Endothelial cell of umbilical vein (primary cell): ENCODE results near the gene NBPF4. TPM values are rescaled to one million over a fixed set of nuclear protein-coding genes. Genes with fewer than 3 reads are reported as not detected.

ENCODE experiments used
- BruUV-seq: library from RNA; stranded (reverse); fragments of 400-500 nt; replicated peaks from 2 replicates; lab custom pipeline; 2021; lab: Mats Ljungman, UMichigan
- CTCF ChIA-PET: fragments of 300-600, 350-600 bp; sonication (Branson Sonifier 250); formaldehyde crosslinking; loops from one replicate; lab custom pipeline; 2021; ENCODE audit warnings: antibody characterized with exemption, inconsistent platforms; lab: Charles Lee
- POLR2A ChIA-PET: fragments of 300-600, 350-600 bp; sonication (Branson Sonifier 250); formaldehyde crosslinking; loops from one replicate; lab custom pipeline; 2021; ENCODE audit warnings: antibody characterized with exemption, inconsistent platforms; lab: Charles Lee
- DNase-seq: peaks from one replicate; pipeline ENCODE4 v3.0.0-alpha.2; 2011; ENCODE audit warnings: low read depth, low spot score
- FAIRE-seq: peaks from 2 replicates; lab custom pipeline; 2011; peaks lifted over from hg19 to GRCh38; lab: Jason Lieb, UNC
- H2AFZ ChIP-seq: 2 replicates; pipeline ENCODE4 v1.6.0; 2012; ENCODE audit warnings: low read depth, low read length, control low read depth, inconsistent platforms
- H3K27ac ChIP-seq: 2 replicates; pipeline ENCODE4 v1.5.1; 2011; ENCODE audit warnings: low read depth, mild to moderate bottlenecking, control low read depth, low read length, moderate library complexity; ENCODE audit not compliant: insufficient read depth
- H3K27me3 ChIP-seq, 2 experiments: 2 replicates each; pipeline versions ENCODE4 v1.6.0 to v1.6.1; 2011; ENCODE audit warnings: low read length in 2 of 2, mixed read lengths in 1 of 2; ENCODE audit not compliant: control insufficient read depth in 2 of 2, insufficient read depth in 2 of 2
- H3K36me3 ChIP-seq, 2 experiments: 2 replicates in 1 of 2; 3 replicates in 1 of 2; pipeline ENCODE4 v1.5.1; 2011; ENCODE audit warnings: low read length in 2 of 2, mild to moderate bottlenecking in 1 of 2, moderate library complexity in 1 of 2; ENCODE audit not compliant: control insufficient read depth in 2 of 2, insufficient read depth in 2 of 2; ENCODE audit errors: extremely low read depth in 1 of 2
- H3K4me1 ChIP-seq: 3 replicates; pipeline ENCODE4 v1.5.1; 2011; ENCODE audit warnings: mild to moderate bottlenecking, low read length; ENCODE audit not compliant: control insufficient read depth, insufficient read depth; ENCODE audit errors: extremely low read depth
- H3K4me2 ChIP-seq: 2 replicates; pipeline ENCODE4 v1.6.1; 2011; ENCODE audit warnings: low read length, control low read depth, mixed read lengths; ENCODE audit not compliant: insufficient read depth
- H3K4me3 ChIP-seq, 3 experiments: fragments of 200-600 bp in 1 of 3; sonication (generic), shearing (Covaris generic) in 1 of 3; replicated peaks in 1 of 3; 2 replicates each; pipeline ENCODE4 v1.5.1; 2011 to 2016; ENCODE audit warnings: control low read depth in 3 of 3, low read length in 3 of 3, mild to moderate bottlenecking in 2 of 3, inconsistent platforms in 1 of 3, low read depth in 1 of 3, moderate library complexity in 1 of 3; ENCODE audit not compliant: insufficient read depth in 1 of 3
- H3K79me2 ChIP-seq: 2 replicates; pipeline ENCODE4 v1.6.0; 2012; ENCODE audit warnings: low read length, inconsistent platforms; ENCODE audit not compliant: control insufficient read depth, insufficient read depth
- H3K9ac ChIP-seq: replicated peaks from 2 replicates; pipeline ENCODE3; 2011; ENCODE audit warnings: low read length, control low read depth; ENCODE audit not compliant: insufficient read depth; ENCODE audit errors: extremely low read depth
- H3K9me1 ChIP-seq: replicated peaks from 3 replicates; pipeline ENCODE4 v1.6.0; 2011; ENCODE audit warnings: mild to moderate bottlenecking, low read length; ENCODE audit not compliant: control insufficient read depth, insufficient read depth; ENCODE audit errors: extremely low read depth
- H3K9me3 ChIP-seq: replicated peaks from 2 replicates; pipeline ENCODE4 v1.5.1; 2012; ENCODE audit warnings: low read length, inconsistent platforms; ENCODE audit not compliant: control insufficient read depth, insufficient read depth
- H4K20me1 ChIP-seq: replicated peaks from 2 replicates; pipeline ENCODE3; 2011; ENCODE audit warnings: mild to moderate bottlenecking, low read length; ENCODE audit not compliant: control insufficient read depth, insufficient read depth; ENCODE audit errors: extremely low read depth
- EZH2 ChIP-seq: IDR thresholded peaks from 2 replicates; pipeline ENCODE4 v1.6.1; 2012; ENCODE audit warnings: borderline replicate concordance, low read depth, mild to moderate bottlenecking, moderate library complexity, low read length, inconsistent platforms; ENCODE audit not compliant: severe bottlenecking
- FOS ChIP-seq: IDR thresholded peaks from 2 replicates; pipeline ENCODE4 v1.6.1; 2011; ENCODE audit warnings: mild to moderate bottlenecking, low read length, moderate library complexity, borderline replicate concordance; ENCODE audit not compliant: insufficient read depth
- MYC ChIP-seq: IDR thresholded peaks from one replicate; pipeline ENCODE4 v1.6.1; 2011; ENCODE audit warnings: mild to moderate bottlenecking, low read depth, low read length
- POLR2AphosphoS5 ChIP-seq: IDR thresholded peaks from 2 replicates; pipeline ENCODE4 v1.6.1; 2012; ENCODE audit warnings: low read depth, mild to moderate bottlenecking, control low read depth, low read length, moderate library complexity; ENCODE audit not compliant: insufficient read depth
- dilution Hi-C: fragments of 300-500 bp; cut with MboI; formaldehyde crosslinking; loops from one replicate; pipeline ENCODE4 v1.15.0; 2019; ENCODE audit warnings: low sequenced_read_pairs; ENCODE audit not compliant: extremely low pct_ligation_motif_present
- intact Hi-C: fragments of 100-400 bp; cut with micrococcal nuclease; formaldehyde crosslinking; loops from one replicate; pipeline ENCODE4 v1.10.0; 2022
- polyA plus RNA-seq, 4 experiments: library from polyadenylated mRNA; depleted of rRNA in 3 of 4; stranded (reverse) in 3 of 4; unstranded in 1 of 4; fragments of >200 nt; gene quantifications; 2 replicates each; pipeline versions ENCODE4 v1.2.1 to v1.2.3, GENCODE V29; 2011 to 2012; ENCODE audit warnings: missing spikeins in 1 of 4
- total RNA-seq: library from RNA; stranded (reverse); gene quantifications from 2 replicates; pipeline ENCODE4 v1.2.3, GENCODE V29; 2021
- TF ChIP-seq, protein P1 (sequence below), 2 donors: IDR thresholded peaks; 1 replicate in 1 of 2; 2 replicates in 1 of 2; pipeline ENCODE4 v1.5.1; 2011; ENCODE audit warnings: low read length in 2 of 2, mild to moderate bottlenecking in 2 of 2, moderate library complexity in 2 of 2, control low read depth in 1 of 2, inconsistent platforms in 1 of 2, low read depth in 1 of 2; ENCODE audit not compliant: insufficient read depth in 1 of 2; ENCODE audit errors: extremely low read depth in 1 of 2
- TF ChIP-seq, protein P2 (sequence below): IDR thresholded peaks from 2 replicates; pipeline ENCODE4 v1.6.1; 2011; ENCODE audit not compliant: insufficient read depth, insufficient read length

NBPF4 gene
- total and polyA plus RNA-seq, 2 donors (not counting 3 experiments of a cell fraction or from before 2014, with no cell fraction given): not detected

DNA sequence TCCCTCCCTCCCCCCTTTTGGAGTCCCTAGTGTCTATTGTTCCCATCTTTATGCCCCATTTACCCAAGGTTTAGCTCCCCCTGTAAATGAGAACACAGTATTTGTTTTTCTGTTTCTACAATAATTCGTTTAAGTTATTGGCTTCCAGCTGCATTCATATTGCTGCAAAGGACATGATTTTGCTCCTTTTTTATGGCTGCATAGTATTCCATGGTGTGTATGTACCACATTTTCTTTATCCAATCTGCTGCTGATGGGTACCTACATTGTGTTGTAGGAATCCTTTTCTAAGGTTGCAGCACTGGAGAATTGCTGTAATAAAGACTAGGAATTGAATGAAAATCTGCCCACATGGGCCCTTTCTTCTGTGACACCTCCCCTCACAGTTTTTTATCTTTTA, 50.5 kb downstream of the NBPF4 start:
- ChIA-PET POLR2A (no interaction called here), CTCF (no interaction called here)
- intact Hi-C loops (no loop called here), dilution Hi-C loops (no loop called here)
- Histone ChIP-seq H4K20me1 (peaks cover 3% of the 10 kb centered on the region), H3K4me2 (no peak overlapping the region), H3K27me3 (no peaks in the 10 kb centered on the region), H3K27ac (no peak overlapping the region), H3K9me3 (no peaks in the 10 kb centered on the region), H3K9me1 (no peaks in the 10 kb centered on the region), H2AFZ (no peak overlapping the region), H3K36me3 (peaks cover 7 to 19% of the 10 kb centered on the region in 2 experiments), H3K9ac (no peak overlapping the region), H3K79me2 (peaks cover 92% of the 10 kb centered on the region), H3K4me1 (peaks cover 12% of the 10 kb centered on the region), H3K4me3 (no peak overlapping the region)
- no TSS peak for BruUV-seq
- TF ChIP-seq, protein P1, sequence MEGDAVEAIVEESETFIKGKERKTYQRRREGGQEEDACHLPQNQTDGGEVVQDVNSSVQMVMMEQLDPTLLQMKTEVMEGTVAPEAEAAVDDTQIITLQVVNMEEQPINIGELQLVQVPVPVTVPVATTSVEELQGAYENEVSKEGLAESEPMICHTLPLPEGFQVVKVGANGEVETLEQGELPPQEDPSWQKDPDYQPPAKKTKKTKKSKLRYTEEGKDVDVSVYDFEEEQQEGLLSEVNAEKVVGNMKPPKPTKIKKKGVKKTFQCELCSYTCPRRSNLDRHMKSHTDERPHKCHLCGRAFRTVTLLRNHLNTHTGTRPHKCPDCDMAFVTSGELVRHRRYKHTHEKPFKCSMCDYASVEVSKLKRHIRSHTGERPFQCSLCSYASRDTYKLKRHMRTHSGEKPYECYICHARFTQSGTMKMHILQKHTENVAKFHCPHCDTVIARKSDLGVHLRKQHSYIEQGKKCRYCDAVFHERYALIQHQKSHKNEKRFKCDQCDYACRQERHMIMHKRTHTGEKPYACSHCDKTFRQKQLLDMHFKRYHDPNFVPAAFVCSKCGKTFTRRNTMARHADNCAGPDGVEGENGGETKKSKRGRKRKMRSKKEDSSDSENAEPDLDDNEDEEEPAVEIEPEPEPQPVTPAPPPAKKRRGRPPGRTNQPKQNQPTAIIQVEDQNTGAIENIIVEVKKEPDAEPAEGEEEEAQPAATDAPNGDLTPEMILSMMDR (IDR thresholded peaks at IDR 0.05; ENCODE audit: extremely low read depth in 1 of 2, insufficient read depth in 1 of 2, low read depth in 1 of 2, low read length in 2 of 2): no peak
- TF ChIP-seq EZH2: no peak
- TF ChIP-seq MYC: no peak
- TF ChIP-seq, protein P2, sequence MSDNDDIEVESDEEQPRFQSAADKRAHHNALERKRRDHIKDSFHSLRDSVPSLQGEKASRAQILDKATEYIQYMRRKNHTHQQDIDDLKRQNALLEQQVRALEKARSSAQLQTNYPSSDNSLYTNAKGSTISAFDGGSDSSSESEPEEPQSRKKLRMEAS: no peak
- no peak for TF ChIP-seq POLR2AphosphoS5
- TF ChIP-seq FOS: no peak
- DNase-seq (no peak), FAIRE-seq (no peak)
